ENCODE results near the gene TUBB3. TPM values are rescaled to one million over a fixed set of nuclear protein-coding genes. Genes with fewer than 3 reads are reported as not detected.
"Not testable (repeated sequence)": the region's sequence is repeated elsewhere in the genome, so short reads cannot be mapped to it uniquely, and the experiment has no call there.

Gene TUBB3
- total RNA-seq, 1 donor from 2014 or later = 2.1 TPM

GRCh38 chr16:89964201-89964600, 41.1 kb downstream of the TUBB3 start:
- TF ChIP-seq CTCF (IDR thresholded peaks at IDR 0.05; ENCODE audit: borderline replicate concordance) = no peak
- Histone ChIP-seq H3K27me3 (ENCODE audit: low read depth) (no peaks in the 10 kb centered on the region), H3K4me1 (no peaks in the 10 kb centered on the region), H3K36me3 (peaks cover 40% of the 10 kb centered on the region), H3K27ac (replicated peaks) (no peak overlapping the region), H3K9me3 (replicated peaks) (no peaks in the 10 kb centered on the region), H3K4me3 (no peak overlapping the region)
- intact Hi-C loops (cut with micrococcal nuclease) = no loop called here
- no peak for DNase-seq

GRCh38 chr16:89965447-89966225, 42.5 kb downstream of the TUBB3 start:
- Histone ChIP-seq H3K27me3 (ENCODE audit: low read depth) (no peaks in the 10 kb centered on the region), H3K27ac (replicated peaks) (no peak overlapping the region), H3K4me1 (peaks cover 9% of the 10 kb centered on the region), H3K9me3 (replicated peaks) (no peaks in the 10 kb centered on the region), H3K4me3 (no peak overlapping the region), H3K36me3 (peaks cover 39% of the 10 kb centered on the region)
- DNase-seq = no peak
- no peak for TF ChIP-seq CTCF (IDR thresholded peaks at IDR 0.05; ENCODE audit: borderline replicate concordance)
- intact Hi-C loops (cut with micrococcal nuclease) = no loop called here

GRCh38 chr16:89966756-89967155, 43.6 kb downstream of the TUBB3 start:
- Histone ChIP-seq H3K27ac (replicated peaks) (no peak overlapping the region), H3K4me3 (no peak overlapping the region), H3K9me3 (replicated peaks) (no peaks in the 10 kb centered on the region), H3K36me3 (peaks cover 28% of the 10 kb centered on the region), H3K27me3 (ENCODE audit: low read depth) (no peaks in the 10 kb centered on the region), H3K4me1 (peaks cover 21% of the 10 kb centered on the region)
- DNase-seq = no peak
- intact Hi-C loops (cut with micrococcal nuclease) = no loop called here
- TF ChIP-seq CTCF (IDR thresholded peaks at IDR 0.05; ENCODE audit: borderline replicate concordance) = no peak

GRCh38 chr16:89967436-89967835, 44.3 kb downstream of the TUBB3 start:
- intact Hi-C loops (cut with micrococcal nuclease); H3K27me3 ChIP-seq (ENCODE audit: low read depth); H3K27ac ChIP-seq (replicated peaks); H3K9me3 ChIP-seq (replicated peaks); DNase-seq; H3K4me3 ChIP-seq: not testable (repeated sequence)
- peaks cover 23% of the 10 kb centered on the region for H3K36me3 ChIP-seq
- H3K4me1 ChIP-seq = peaks cover 25% of the 10 kb centered on the region

- H3K9me3 ChIP-seq (replicated peaks); intact Hi-C loops (cut with micrococcal nuclease); H3K27ac ChIP-seq (replicated peaks); H3K27me3 ChIP-seq (ENCODE audit: low read depth); DNase-seq; H3K4me3 ChIP-seq: not testable (repeated sequence)
- H3K4me1 ChIP-seq = peaks cover 32% of the 10 kb centered on the region
- peaks cover 20% of the 10 kb centered on the region for H3K36me3 ChIP-seq
Measured at GRCh38 chr16:89968074-89968473, 44.9 kb downstream of the TUBB3 start.

- Histone ChIP-seq H3K27ac (replicated peaks) (no peak overlapping the region), H3K9me3 (replicated peaks) (no peaks in the 10 kb centered on the region)
Measured at GRCh38 chr16:89969741-89970410, 46.7 kb downstream of the TUBB3 start.

More at GRCh38 chr16:89969741-89970410, 46.7 kb downstream of the TUBB3 start:
- DNase-seq = no peak
- Histone ChIP-seq H3K4me1 (peaks cover 43% of the 10 kb centered on the region), H3K4me3 (no peak overlapping the region), H3K36me3 (peaks cover 10% of the 10 kb centered on the region), H3K27me3 (ENCODE audit: low read depth) (no peaks in the 10 kb centered on the region)
- intact Hi-C loops (cut with micrococcal nuclease) = no loop called here
- TF ChIP-seq CTCF (IDR thresholded peaks at IDR 0.05; ENCODE audit: borderline replicate concordance) = no peak
